Activated T-helper 1 cell treated with anti-CD3 and anti-CD28 coated beads, Interleukin-12 subunit alpha, Interleukin-12 subunit beta, Interleukin-2, Interleukin-4 antibody, amounts not matched to agents 30 ng/mL and 10 ng/mL and 1 ng/mL, durations not matched to agents 14 hours and 24 hours and 36 hours (primary cell): Measurements from ENCODE around the gene ARHGAP15. TPM values are rescaled to one million over a fixed set of nuclear protein-coding genes. Genes with fewer than 3 reads are reported as not detected.

Experiments
- DNase-seq: peaks from one replicate; pipeline ENCODE4 v3.0.0; 2021; ENCODE audit warnings: low spot score
- H3K27ac Mint-ChIP-seq: one replicate; pipeline ENCODE4 v1.8.0; 2021; ENCODE audit warnings: mild to moderate bottlenecking, mixed read lengths
- H3K27me3 Mint-ChIP-seq: one replicate; pipeline ENCODE4 v1.8.0; 2022; ENCODE audit warnings: mild to moderate bottlenecking, moderate library complexity, mixed read lengths; ENCODE audit not compliant: insufficient read depth
- H3K36me3 Mint-ChIP-seq: one replicate; pipeline ENCODE4 v1.8.0; 2021; ENCODE audit warnings: low read depth, mixed read lengths
- H3K4me1 Mint-ChIP-seq: one replicate; pipeline ENCODE4 v1.8.0; 2021; ENCODE audit warnings: low read depth, mixed read lengths
- H3K4me3 Mint-ChIP-seq: one replicate; pipeline ENCODE4 v1.8.0; 2021; ENCODE audit warnings: mild to moderate bottlenecking, moderate library complexity, mixed read lengths
- H3K9me3 Mint-ChIP-seq: one replicate; pipeline ENCODE4 v1.8.0; 2021; ENCODE audit warnings: mixed read lengths
- intact Hi-C: fragments of 100-400 bp; cut with micrococcal nuclease; formaldehyde crosslinking; loops from one replicate; pipeline ENCODE4 v1.15.1; 2024
- total RNA-seq: library from RNA; stranded (reverse); gene quantifications from 2 replicates; pipeline ENCODE4 v1.2.3, GENCODE V29; 2022

Gene ARHGAP15
- total RNA-seq, 1 donor from 2014 or later = 65.3 TPM

GRCh38 chr2:143183804-143184463, 54.7 kb downstream of the ARHGAP15 start:
- no peak overlapping the region for H3K27ac Mint-ChIP-seq
- H3K9me3 Mint-ChIP-seq = peaks cover 4% of the 10 kb centered on the region
- DNase-seq = no peak
- H3K36me3 Mint-ChIP-seq = peaks cover 32% of the 10 kb centered on the region
- peaks cover 43% of the 10 kb centered on the region for H3K4me1 Mint-ChIP-seq
- no peak overlapping the region for H3K4me3 Mint-ChIP-seq
- H3K27me3 Mint-ChIP-seq = no peaks in the 10 kb centered on the region
- intact Hi-C loops = loop anchor here (2.0 kb wide), 1 partner anchor 15 kb away; no protein-coding TSS in a partner anchor

- intact Hi-C loops = no loop called here
- Mint-ChIP-seq H3K9me3 (no peaks in the 10 kb centered on the region), H3K36me3 (peaks cover 25% of the 10 kb centered on the region), H3K4me1 (peaks cover 32% of the 10 kb centered on the region), H3K4me3 (no peak overlapping the region), H3K27me3 (no peaks in the 10 kb centered on the region), H3K27ac (no peak overlapping the region)
- no peak for DNase-seq
Measured at GRCh38 chr2:143186876-143187275, 57.7 kb downstream of the ARHGAP15 start.

GRCh38 chr2:143190431-143190830, 61.2 kb downstream of the ARHGAP15 start:
- peaks cover 16% of the 10 kb centered on the region for H3K36me3 Mint-ChIP-seq
- no peaks in the 10 kb centered on the region for H3K9me3 Mint-ChIP-seq
- no peak for DNase-seq
- no peaks in the 10 kb centered on the region for H3K27me3 Mint-ChIP-seq
- H3K27ac Mint-ChIP-seq = no peak overlapping the region
- H3K4me1 Mint-ChIP-seq = peaks cover 24% of the 10 kb centered on the region
- intact Hi-C loops = no loop called here
- H3K4me3 Mint-ChIP-seq = no peak overlapping the region

GRCh38 chr2:143192106-143192505, 62.9 kb downstream of the ARHGAP15 start:
- H3K4me3 Mint-ChIP-seq = no peak overlapping the region
- intact Hi-C loops = no loop called here
- H3K27me3 Mint-ChIP-seq = no peaks in the 10 kb centered on the region
- DNase-seq = no peak
- peaks cover 15% of the 10 kb centered on the region for H3K4me1 Mint-ChIP-seq
- no peaks in the 10 kb centered on the region for H3K9me3 Mint-ChIP-seq
- peaks cover 13% of the 10 kb centered on the region for H3K36me3 Mint-ChIP-seq
- H3K27ac Mint-ChIP-seq = no peak overlapping the region

- Mint-ChIP-seq H3K4me1 (peaks cover 12% of the 10 kb centered on the region), H3K27ac (no peak overlapping the region), H3K9me3 (no peaks in the 10 kb centered on the region), H3K4me3 (no peak overlapping the region), H3K27me3 (no peaks in the 10 kb centered on the region), H3K36me3 (peaks cover 13% of the 10 kb centered on the region)
- DNase-seq = no peak
- intact Hi-C loops = no loop called here
Measured at GRCh38 chr2:143192716-143193115, 63.5 kb downstream of the ARHGAP15 start.

GRCh38 chr2:143193121-143193520, 63.9 kb downstream of the ARHGAP15 start:
- Mint-ChIP-seq H3K27me3 (no peaks in the 10 kb centered on the region), H3K4me3 (no peak overlapping the region), H3K9me3 (no peaks in the 10 kb centered on the region), H3K27ac (no peak overlapping the region), H3K4me1 (peaks cover 12% of the 10 kb centered on the region), H3K36me3 (peaks cover 13% of the 10 kb centered on the region)
- DNase-seq = no peak
- intact Hi-C loops = no loop called here

- no peaks in the 10 kb centered on the region for H3K27me3 Mint-ChIP-seq
- intact Hi-C loops = no loop called here
- no peak overlapping the region for H3K27ac Mint-ChIP-seq
- no peaks in the 10 kb centered on the region for H3K9me3 Mint-ChIP-seq
- no peak overlapping the region for H3K4me3 Mint-ChIP-seq
- peaks cover 12% of the 10 kb centered on the region for H3K4me1 Mint-ChIP-seq
- DNase-seq = no peak
- peaks cover 19% of the 10 kb centered on the region for H3K36me3 Mint-ChIP-seq
Measured at GRCh38 chr2:143195511-143195910, 66.3 kb downstream of the ARHGAP15 start.

- Mint-ChIP-seq H3K27me3 (no peaks in the 10 kb centered on the region), H3K9me3 (peaks cover 14% of the 10 kb centered on the region), H3K36me3 (peaks cover 62% of the 10 kb centered on the region), H3K27ac (peak overlapping the region; percentile 83), H3K4me1 (peaks cover 34% of the 10 kb centered on the region), H3K4me3 (peak overlapping the region; percentile 8)
- intact Hi-C loops = loop anchor here (2.0 kb wide), 2 partner anchors 27 to 41 kb away; no protein-coding TSS in a partner anchor
- no peak for DNase-seq
Measured at GRCh38 chr2:143204062-143204461, 74.8 kb downstream of the ARHGAP15 start.

- peaks cover 44% of the 10 kb centered on the region for H3K4me1 Mint-ChIP-seq
- H3K4me3 Mint-ChIP-seq = no peak overlapping the region
- DNase-seq = no peak
- peaks cover 14% of the 10 kb centered on the region for H3K9me3 Mint-ChIP-seq
- H3K27ac Mint-ChIP-seq = peak overlapping the region; percentile 41
- H3K36me3 Mint-ChIP-seq = peaks cover 64% of the 10 kb centered on the region
- intact Hi-C loops = loop anchor here (1.0 to 5.0 kb wide), 5 partner anchors 17 to 93 kb away; no protein-coding TSS in a partner anchor
- no peaks in the 10 kb centered on the region for H3K27me3 Mint-ChIP-seq
Measured at GRCh38 chr2:143205106-143205764, 76.0 kb downstream of the ARHGAP15 start.

- no peak overlapping the region for H3K4me3 Mint-ChIP-seq
- peak overlapping the region; percentile 46 for H3K27ac Mint-ChIP-seq
- no peaks in the 10 kb centered on the region for H3K27me3 Mint-ChIP-seq
- peaks cover 30% of the 10 kb centered on the region for H3K4me1 Mint-ChIP-seq
- intact Hi-C loops = loop anchor here (5.0 kb wide), 1 partner anchor 98 kb away; no protein-coding TSS in a partner anchor
- no peaks in the 10 kb centered on the region for H3K9me3 Mint-ChIP-seq
- no peak for DNase-seq
- peaks cover 39% of the 10 kb centered on the region for H3K36me3 Mint-ChIP-seq
Measured at GRCh38 chr2:143209570-143210445, 80.6 kb downstream of the ARHGAP15 start.

- no peak overlapping the region for H3K4me3 Mint-ChIP-seq
- no peaks in the 10 kb centered on the region for H3K9me3 Mint-ChIP-seq
- no peak overlapping the region for H3K27ac Mint-ChIP-seq
- intact Hi-C loops = no loop called here
- no peaks in the 10 kb centered on the region for H3K27me3 Mint-ChIP-seq
- H3K4me1 Mint-ChIP-seq = peaks cover 27% of the 10 kb centered on the region
- peaks cover 39% of the 10 kb centered on the region for H3K36me3 Mint-ChIP-seq
- DNase-seq = no peak
Measured at GRCh38 chr2:143210446-143210819, 81.2 kb downstream of the ARHGAP15 start.

- Mint-ChIP-seq H3K4me3 (no peak overlapping the region), H3K27ac (peak overlapping the region; percentile 61), H3K27me3 (no peaks in the 10 kb centered on the region), H3K9me3 (no peaks in the 10 kb centered on the region), H3K36me3 (peaks cover 19% of the 10 kb centered on the region), H3K4me1 (peaks cover 51% of the 10 kb centered on the region)
- intact Hi-C loops = no loop called here
- DNase-seq = no peak
Measured at GRCh38 chr2:143217512-143218115, 88.4 kb downstream of the ARHGAP15 start.
